BLaER1 (cell line): ENCODE data around the gene TPD52L1.
"Not testable (repeated sequence)": the region's sequence is repeated elsewhere in the genome, so short reads cannot be mapped to it uniquely, and the experiment has no call there.

Source experiments
- H3K27ac ChIP-seq: shearing (Covaris generic); formaldehyde crosslinking; 2 replicates; pipeline ENCODE4 v1.8.1; 2022
- H3K27me3 ChIP-seq: shearing (Covaris generic); formaldehyde crosslinking; 2 replicates; pipeline ENCODE4 v1.8.1; 2022
- H3K36me3 ChIP-seq: shearing (Covaris generic); formaldehyde crosslinking; 2 replicates; pipeline ENCODE4 v1.8.1; 2022
- H3K4me1 ChIP-seq: shearing (Covaris generic); formaldehyde crosslinking; 2 replicates; pipeline ENCODE4 v1.8.1; 2022
- H3K4me2 ChIP-seq: shearing (Covaris generic); formaldehyde crosslinking; 2 replicates; pipeline ENCODE4 v1.8.1; 2022
- H3K4me3 ChIP-seq: shearing (Covaris generic); formaldehyde crosslinking; 2 replicates; pipeline ENCODE4 v1.8.1; 2022
- H3K9ac ChIP-seq: shearing (Covaris generic); formaldehyde crosslinking; 2 replicates; pipeline ENCODE4 v1.8.1; 2022
- H3K9me3 ChIP-seq: shearing (Covaris generic); formaldehyde crosslinking; 2 replicates; pipeline ENCODE4 v1.8.1; 2022
- H4K20me1 ChIP-seq: shearing (Covaris generic); formaldehyde crosslinking; 2 replicates; pipeline ENCODE4 v1.8.1; 2022
- Cebpa-rat ChIP-seq: shearing (Covaris generic); IDR thresholded peaks from 2 replicates; pipeline ENCODE4 v1.8.1; 2022

Gene TPD52L1

GRCh38 chr6:125274935-125275334, 121.4 kb downstream of the TPD52L1 start:
- peaks cover 28% of the 10 kb centered on the region for H4K20me1 ChIP-seq

GRCh38 chr6:125275779-125276178, 122.2 kb downstream of the TPD52L1 start:
- Histone ChIP-seq H3K9me3 (peaks cover 8% of the 10 kb centered on the region), H3K4me1 (no peaks in the 10 kb centered on the region), H3K27me3 (no peaks in the 10 kb centered on the region), H3K36me3 (peaks cover 94% of the 10 kb centered on the region), H3K4me3 (no peak overlapping the region), H3K9ac (no peak overlapping the region), H4K20me1 (peaks cover 37% of the 10 kb centered on the region), H3K27ac (no peak overlapping the region), H3K4me2 (no peak overlapping the region)
- no peak for TF ChIP-seq Cebpa-rat

More at GRCh38 chr6:125274935-125275334, 121.4 kb downstream of the TPD52L1 start:
- Histone ChIP-seq H3K36me3 (peaks cover 94% of the 10 kb centered on the region), H3K27ac (no peak overlapping the region), H3K9me3 (no peaks in the 10 kb centered on the region), H3K4me2 (no peak overlapping the region), H3K4me3 (no peak overlapping the region), H3K4me1 (no peaks in the 10 kb centered on the region), H3K9ac (no peak overlapping the region), H3K27me3 (no peaks in the 10 kb centered on the region)
- no peak for TF ChIP-seq Cebpa-rat

- peaks cover 94% of the 10 kb centered on the region for H3K36me3 ChIP-seq
- peaks cover 28% of the 10 kb centered on the region for H3K9me3 ChIP-seq
- H3K4me3 ChIP-seq: no peak overlapping the region
- H3K4me1 ChIP-seq: no peaks in the 10 kb centered on the region
- no peak overlapping the region for H3K9ac ChIP-seq
- no peaks in the 10 kb centered on the region for H3K27me3 ChIP-seq
- H3K4me2 ChIP-seq: no peak overlapping the region
- no peak for TF ChIP-seq Cebpa-rat
- peaks cover 52% of the 10 kb centered on the region for H4K20me1 ChIP-seq
- no peak overlapping the region for H3K27ac ChIP-seq
Observed at GRCh38 chr6:125277838-125278237, 124.3 kb downstream of the TPD52L1 start.

GRCh38 chr6:125279961-125280360, 126.4 kb downstream of the TPD52L1 start:
- H3K4me2 ChIP-seq: no peak overlapping the region
- H4K20me1 ChIP-seq: peaks cover 52% of the 10 kb centered on the region
- no peak overlapping the region for H3K27ac ChIP-seq
- no peak for TF ChIP-seq Cebpa-rat
- H3K9ac ChIP-seq: no peak overlapping the region
- peaks cover 46% of the 10 kb centered on the region for H3K9me3 ChIP-seq
- no peaks in the 10 kb centered on the region for H3K27me3 ChIP-seq
- H3K4me3 ChIP-seq: no peak overlapping the region
- no peaks in the 10 kb centered on the region for H3K4me1 ChIP-seq
- peaks cover 95% of the 10 kb centered on the region for H3K36me3 ChIP-seq

GRCh38 chr6:125280370-125281035, 126.9 kb downstream of the TPD52L1 start:
- H3K27me3 ChIP-seq, H3K9ac ChIP-seq, H3K4me3 ChIP-seq, H3K4me2 ChIP-seq, H3K4me1 ChIP-seq, H3K27ac ChIP-seq: not testable (repeated sequence)
- peaks cover 50% of the 10 kb centered on the region for H3K9me3 ChIP-seq
- H4K20me1 ChIP-seq: peaks cover 52% of the 10 kb centered on the region
- peaks cover 93% of the 10 kb centered on the region for H3K36me3 ChIP-seq

GRCh38 chr6:125282470-125282869, 128.9 kb downstream of the TPD52L1 start:
- Histone ChIP-seq H4K20me1 (peaks cover 40% of the 10 kb centered on the region), H3K9me3 (peaks cover 70% of the 10 kb centered on the region), H3K36me3 (peaks cover 93% of the 10 kb centered on the region)
- H3K4me3 ChIP-seq, H3K27ac ChIP-seq, H3K4me2 ChIP-seq, H3K9ac ChIP-seq, H3K27me3 ChIP-seq, H3K4me1 ChIP-seq: not testable (repeated sequence)

GRCh38 chr6:125285353-125285752, 131.8 kb downstream of the TPD52L1 start:
- TF ChIP-seq Cebpa-rat: no peak
- Histone ChIP-seq H4K20me1 (peaks cover 19% of the 10 kb centered on the region; the same call in 1 of the 2 replicates), H3K9ac (no peak overlapping the region), H3K4me3 (no peak overlapping the region), H3K27me3 (no peaks in the 10 kb centered on the region), H3K36me3 (peaks cover 89% of the 10 kb centered on the region), H3K4me2 (no peak overlapping the region), H3K4me1 (no peaks in the 10 kb centered on the region), H3K9me3 (peaks cover 87% of the 10 kb centered on the region), H3K27ac (no peak overlapping the region)

GRCh38 chr6:125285936-125286335, 132.4 kb downstream of the TPD52L1 start:
- Histone ChIP-seq H3K4me1 (no peaks in the 10 kb centered on the region), H3K9ac (no peak overlapping the region), H3K36me3 (peaks cover 89% of the 10 kb centered on the region), H3K27ac (no peak overlapping the region), H3K27me3 (no peaks in the 10 kb centered on the region), H3K4me3 (no peak overlapping the region), H3K4me2 (no peak overlapping the region), H4K20me1 (peaks cover 13% of the 10 kb centered on the region; the same call in 1 of the 2 replicates), H3K9me3 (peaks cover 85% of the 10 kb centered on the region)
- no peak for TF ChIP-seq Cebpa-rat

GRCh38 chr6:125287718-125288117, 134.1 kb downstream of the TPD52L1 start:
- peaks cover 10% of the 10 kb centered on the region; the same call in 1 of the 2 replicates for H4K20me1 ChIP-seq
- H3K27me3 ChIP-seq: no peaks in the 10 kb centered on the region
- no peak overlapping the region for H3K4me2 ChIP-seq
- no peak overlapping the region for H3K4me3 ChIP-seq
- H3K4me1 ChIP-seq: no peaks in the 10 kb centered on the region
- H3K9ac ChIP-seq: no peak overlapping the region
- peaks cover 67% of the 10 kb centered on the region for H3K9me3 ChIP-seq
- H3K36me3 ChIP-seq: peaks cover 89% of the 10 kb centered on the region
- no peak overlapping the region for H3K27ac ChIP-seq
- no peak for TF ChIP-seq Cebpa-rat

- H3K36me3 ChIP-seq: peaks cover 93% of the 10 kb centered on the region
- no peak overlapping the region for H3K4me3 ChIP-seq
- no peak overlapping the region for H3K9ac ChIP-seq
- H3K4me2 ChIP-seq: no peak overlapping the region
- no peaks in the 10 kb centered on the region for H3K27me3 ChIP-seq
- H3K27ac ChIP-seq: no peak overlapping the region
- no peaks in the 10 kb centered on the region for H3K4me1 ChIP-seq
- H4K20me1 ChIP-seq: peaks cover 58% of the 10 kb centered on the region
- no peak for TF ChIP-seq Cebpa-rat
- peaks cover 14% of the 10 kb centered on the region for H3K9me3 ChIP-seq
Observed at GRCh38 chr6:125293587-125293986, 140.0 kb downstream of the TPD52L1 start.
